HCT116 (cell line): ENCODE measurements around the gene SSH2. TPM values are rescaled to one million over a fixed set of nuclear protein-coding genes. Genes with fewer than 3 reads are reported as not detected.
A peak's percentile ranks its signal among the peaks of the same experiment; 100 is the strongest.

Source experiments
- ATAC-seq: fragments of 200-7000 bp; cut with Tn5 transposase; 2 replicates; pipeline ENCODE4 v1.9.1; 2020; ENCODE audit warnings: mild to moderate bottlenecking, moderate library complexity
- BruUV-seq: library from RNA; stranded (reverse); fragments of 400-500 nt; replicated peaks from 2 replicates; lab custom pipeline; 2021; lab: Mats Ljungman, UMichigan
- CTCF ChIA-PET: fragments of 300-600 bp; sonication (Branson Sonifier 250); formaldehyde crosslinking; loops from one replicate; lab custom pipeline; 2021; ENCODE audit warnings: antibody characterized with exemption; lab: Charles Lee
- POLR2A ChIA-PET: fragments of 300-600, 350-600 bp; sonication (Branson Sonifier 250); formaldehyde crosslinking; loops from one replicate; lab custom pipeline; 2021; ENCODE audit warnings: antibody characterized with exemption; lab: Charles Lee
- RAD21 ChIA-PET, 2 experiments: fragments of 300-600 bp; sonication (Branson Sonifier 250); formaldehyde crosslinking; loops; one replicate each; lab custom pipeline; 2023; ENCODE audit warnings: low total read pairs in 2 of 2; ENCODE audit not compliant: uncharacterized antibody in 2 of 2, unreplicated experiment in 2 of 2, low non-redundant PET in 1 of 2; lab: Charles Lee
- DNase-seq: peaks from one replicate; pipeline ENCODE4 v3.0.0-alpha.2; 2010; ENCODE audit warnings: low read depth, low spot score
- H2AFZ ChIP-seq: fragments of 200-600 bp; shearing (Covaris generic), sonication (generic); 2 replicates; pipeline ENCODE4 v1.6.1; 2017; ENCODE audit warnings: low read depth, mixed run types, mixed read lengths, antibody characterized with exemption, low read length; ENCODE audit not compliant: poor library complexity, severe bottlenecking
- H3K27ac ChIP-seq: 2 replicates; pipeline ENCODE4 v1.5.1; 2012; ENCODE audit warnings: low read depth, low read length
- H3K27me3 ChIP-seq: fragments of 200-600 bp; sonication (generic); 2 replicates; pipeline ENCODE4 v1.6.1; 2016; ENCODE audit warnings: mixed run types, low read length, mixed read lengths; ENCODE audit not compliant: insufficient read depth
- H3K36me3 ChIP-seq, 2 experiments: fragments of 200-500 bp in 1 of 2; fragments of 200-600 bp in 1 of 2; sonication (Bioruptor generic) in 1 of 2; sonication (generic) in 1 of 2; 2 replicates each; pipeline versions ENCODE4 v1.5.1 to v1.6.1; 2014 to 2016; ENCODE audit warnings: low read length in 2 of 2, inconsistent platforms in 1 of 2, mixed read lengths in 1 of 2, mixed run types in 1 of 2; ENCODE audit not compliant: insufficient read depth in 2 of 2, control insufficient read depth in 1 of 2
- H3K4me1 ChIP-seq, 2 experiments: fragments of 200-600 bp in 1 of 2; sonication (generic) in 1 of 2; 2 replicates each; pipeline versions ENCODE4 v1.5.1 to v1.6.1; 2012 to 2017; ENCODE audit warnings: low read length in 2 of 2, inconsistent platforms in 1 of 2, mild to moderate bottlenecking in 1 of 2, mixed read lengths in 1 of 2, mixed run types in 1 of 2, moderate library complexity in 1 of 2; ENCODE audit not compliant: insufficient read depth in 2 of 2, control insufficient read depth in 1 of 2
- H3K4me2 ChIP-seq: fragments of 200-600 bp; sonication (generic); 2 replicates; pipeline ENCODE4 v1.6.1; 2017; ENCODE audit warnings: mixed run types, low read length, mixed read lengths
- H3K4me3 ChIP-seq, 2 experiments: fragments of 200-600 bp in 1 of 2; sonication (generic) in 1 of 2; replicated peaks in 1 of 2; 2 replicates each; pipeline ENCODE4 v1.5.1; 2011 to 2016; ENCODE audit warnings: low read length in 2 of 2, control low read depth in 1 of 2, low read depth in 1 of 2, mild to moderate bottlenecking in 1 of 2, mixed read lengths in 1 of 2, mixed run types in 1 of 2
- H3K79me2 ChIP-seq: fragments of 200-600 bp; sonication (generic); 2 replicates; pipeline ENCODE4 v1.6.1; 2017; ENCODE audit warnings: mild to moderate bottlenecking, mixed run types, low read length, moderate library complexity, mixed read lengths; ENCODE audit not compliant: insufficient read depth
- H3K9ac ChIP-seq: fragments of 200-600 bp; sonication (generic); 2 replicates; pipeline ENCODE4 v1.6.1; 2016; ENCODE audit warnings: low read length, mixed read lengths
- H3K9me2 ChIP-seq: fragments of 200-600 bp; sonication (generic), shearing (Covaris generic); 2 replicates; pipeline ENCODE4 v1.6.1; 2017; ENCODE audit warnings: mixed run types, mild to moderate bottlenecking, moderate library complexity; ENCODE audit not compliant: insufficient read depth
- H3K9me3 ChIP-seq, 2 experiments: fragments of 200-500 bp in 1 of 2; fragments of 200-600 bp in 1 of 2; sonication (Bioruptor generic) in 1 of 2; sonication (generic) in 1 of 2; 2 replicates each; pipeline ENCODE4 v1.6.1; 2014 to 2017; ENCODE audit warnings: low read length in 2 of 2, mixed read lengths in 2 of 2, inconsistent platforms in 1 of 2, low read depth in 1 of 2, mild to moderate bottlenecking in 1 of 2, mixed run types in 1 of 2, moderate library complexity in 1 of 2; ENCODE audit not compliant: control insufficient read depth in 1 of 2, insufficient read depth in 1 of 2
- H4K20me1 ChIP-seq: fragments of 200-600 bp; sonication (generic), shearing (Covaris generic); 2 replicates; pipeline ENCODE4 v1.6.1; 2017; ENCODE audit warnings: mixed run types, mild to moderate bottlenecking, moderate library complexity; ENCODE audit not compliant: insufficient read depth
- CBX3 ChIP-seq: IDR thresholded peaks from 2 replicates; pipeline ENCODE4 v1.6.1; 2012; ENCODE audit warnings: low read depth
- CEBPB ChIP-seq: IDR thresholded peaks from 2 replicates; pipeline ENCODE4 v1.6.1; 2012; ENCODE audit warnings: low read depth
- EGR1 ChIP-seq: IDR thresholded peaks from 2 replicates; pipeline ENCODE4 v1.6.1; 2012; ENCODE audit warnings: low read depth
- ELF1 ChIP-seq: IDR thresholded peaks from 2 replicates; pipeline ENCODE4 v1.6.1; 2012; ENCODE audit warnings: low read depth, borderline replicate concordance
- EZH2 ChIP-seq: fragments of 200-600 bp; sonication (generic); IDR thresholded peaks from 2 replicates; pipeline ENCODE4 v1.6.1; 2017; ENCODE audit warnings: antibody characterized with exemption, mixed run types
- JUND ChIP-seq: IDR thresholded peaks from 2 replicates; pipeline ENCODE4 v1.6.1; 2012
- TCF7L2 ChIP-seq: IDR thresholded peaks from 2 replicates; pipeline ENCODE4 v1.7.0; 2011; ENCODE audit warnings: borderline replicate concordance, inconsistent platforms; ENCODE audit not compliant: insufficient read depth, insufficient read length; ENCODE audit errors: extremely low read depth
- YY1 ChIP-seq: IDR thresholded peaks from 2 replicates; pipeline ENCODE4 v1.6.1; 2011; ENCODE audit warnings: low read length, low read depth, moderate library complexity, mild to moderate bottlenecking; ENCODE audit not compliant: insufficient replicate concordance; ENCODE audit errors: extremely low read depth
- ZFX ChIP-seq: fragments of 450-650 bp; IDR thresholded peaks from 2 replicates; pipeline ENCODE4 v1.6.1; 2017
- intact Hi-C: fragments of 100-400 bp; cut with micrococcal nuclease; formaldehyde crosslinking; loops from 2 replicates; pipeline ENCODE4 v1.10.0; 2022
- total RNA-seq: library from RNA; stranded (reverse); gene quantifications from one replicate; pipeline ENCODE4 v1.2.1, GENCODE V29; 2021; ENCODE audit not compliant: unreplicated experiment
- TF ChIP-seq, protein P1 (sequence below): IDR thresholded peaks from 2 replicates; pipeline ENCODE4 v1.6.1; 2012; ENCODE audit warnings: low read depth
- TF ChIP-seq, protein P2 (sequence below): IDR thresholded peaks from 2 replicates; pipeline ENCODE4 v1.6.1; 2011; ENCODE audit warnings: mild to moderate bottlenecking, low read length, moderate library complexity; ENCODE audit not compliant: insufficient replicate concordance; ENCODE audit errors: extremely low read depth
- TF ChIP-seq, protein P3 (sequence below): IDR thresholded peaks from 2 replicates; pipeline ENCODE4 v1.6.1; 2012
- TF ChIP-seq, protein P4 (sequence below), 3 experiments: fragments of 200-600 bp in 1 of 3; sonication (generic) in 1 of 3; IDR thresholded peaks in 2 of 3; conservative IDR thresholded peaks in 1 of 3; 2 replicates each; pipeline ENCODE4 v1.5.1; 2012 to 2017; ENCODE audit warnings: low read depth in 2 of 3, low read length in 2 of 3, antibody characterized with exemption in 1 of 3, borderline replicate concordance in 1 of 3, control low read depth in 1 of 3, mild to moderate bottlenecking in 1 of 3, mixed read lengths in 1 of 3, mixed run types in 1 of 3, moderate library complexity in 1 of 3; ENCODE audit not compliant: insufficient read depth in 1 of 3

SSH2 gene
- total RNA-seq, 1 experiment from 2014 or later = 17.0 TPM

DNA sequence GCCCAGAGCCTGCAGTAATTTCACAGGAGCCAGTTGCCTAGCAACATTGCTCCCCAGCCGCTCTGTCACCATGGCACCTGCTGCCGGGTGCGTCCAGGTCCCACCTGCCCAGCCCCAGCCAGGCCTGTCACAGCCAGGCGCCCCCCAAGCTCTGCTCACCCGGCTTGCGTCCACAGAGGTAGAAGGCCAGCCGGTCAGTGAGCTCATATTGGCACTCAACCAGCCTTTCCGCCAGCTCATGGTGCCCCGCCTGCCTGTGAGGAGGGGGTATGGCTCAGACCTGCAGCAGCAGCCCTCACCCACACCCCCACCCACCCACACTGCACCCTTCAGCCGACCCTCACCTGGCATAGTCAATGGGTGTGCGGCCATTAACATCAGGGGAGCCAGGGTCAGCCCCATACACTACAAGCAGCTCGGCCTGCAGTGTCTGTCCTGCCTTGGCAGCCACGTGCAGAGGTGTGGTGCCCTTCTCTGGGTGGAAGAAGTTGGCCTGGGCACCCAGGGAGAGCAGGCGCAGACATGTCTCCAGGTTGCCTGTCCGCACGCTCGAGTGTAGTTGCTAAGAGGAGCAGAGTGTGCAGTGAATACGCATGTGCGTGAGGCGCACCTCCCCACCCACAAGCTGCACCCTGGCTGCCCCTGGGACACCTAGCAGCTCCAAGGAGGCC, 348.3 kb downstream of the SSH2 start (continued):
- TF ChIP-seq, protein P1, sequence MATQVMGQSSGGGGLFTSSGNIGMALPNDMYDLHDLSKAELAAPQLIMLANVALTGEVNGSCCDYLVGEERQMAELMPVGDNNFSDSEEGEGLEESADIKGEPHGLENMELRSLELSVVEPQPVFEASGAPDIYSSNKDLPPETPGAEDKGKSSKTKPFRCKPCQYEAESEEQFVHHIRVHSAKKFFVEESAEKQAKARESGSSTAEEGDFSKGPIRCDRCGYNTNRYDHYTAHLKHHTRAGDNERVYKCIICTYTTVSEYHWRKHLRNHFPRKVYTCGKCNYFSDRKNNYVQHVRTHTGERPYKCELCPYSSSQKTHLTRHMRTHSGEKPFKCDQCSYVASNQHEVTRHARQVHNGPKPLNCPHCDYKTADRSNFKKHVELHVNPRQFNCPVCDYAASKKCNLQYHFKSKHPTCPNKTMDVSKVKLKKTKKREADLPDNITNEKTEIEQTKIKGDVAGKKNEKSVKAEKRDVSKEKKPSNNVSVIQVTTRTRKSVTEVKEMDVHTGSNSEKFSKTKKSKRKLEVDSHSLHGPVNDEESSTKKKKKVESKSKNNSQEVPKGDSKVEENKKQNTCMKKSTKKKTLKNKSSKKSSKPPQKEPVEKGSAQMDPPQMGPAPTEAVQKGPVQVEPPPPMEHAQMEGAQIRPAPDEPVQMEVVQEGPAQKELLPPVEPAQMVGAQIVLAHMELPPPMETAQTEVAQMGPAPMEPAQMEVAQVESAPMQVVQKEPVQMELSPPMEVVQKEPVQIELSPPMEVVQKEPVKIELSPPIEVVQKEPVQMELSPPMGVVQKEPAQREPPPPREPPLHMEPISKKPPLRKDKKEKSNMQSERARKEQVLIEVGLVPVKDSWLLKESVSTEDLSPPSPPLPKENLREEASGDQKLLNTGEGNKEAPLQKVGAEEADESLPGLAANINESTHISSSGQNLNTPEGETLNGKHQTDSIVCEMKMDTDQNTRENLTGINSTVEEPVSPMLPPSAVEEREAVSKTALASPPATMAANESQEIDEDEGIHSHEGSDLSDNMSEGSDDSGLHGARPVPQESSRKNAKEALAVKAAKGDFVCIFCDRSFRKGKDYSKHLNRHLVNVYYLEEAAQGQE = no peak

DNA sequence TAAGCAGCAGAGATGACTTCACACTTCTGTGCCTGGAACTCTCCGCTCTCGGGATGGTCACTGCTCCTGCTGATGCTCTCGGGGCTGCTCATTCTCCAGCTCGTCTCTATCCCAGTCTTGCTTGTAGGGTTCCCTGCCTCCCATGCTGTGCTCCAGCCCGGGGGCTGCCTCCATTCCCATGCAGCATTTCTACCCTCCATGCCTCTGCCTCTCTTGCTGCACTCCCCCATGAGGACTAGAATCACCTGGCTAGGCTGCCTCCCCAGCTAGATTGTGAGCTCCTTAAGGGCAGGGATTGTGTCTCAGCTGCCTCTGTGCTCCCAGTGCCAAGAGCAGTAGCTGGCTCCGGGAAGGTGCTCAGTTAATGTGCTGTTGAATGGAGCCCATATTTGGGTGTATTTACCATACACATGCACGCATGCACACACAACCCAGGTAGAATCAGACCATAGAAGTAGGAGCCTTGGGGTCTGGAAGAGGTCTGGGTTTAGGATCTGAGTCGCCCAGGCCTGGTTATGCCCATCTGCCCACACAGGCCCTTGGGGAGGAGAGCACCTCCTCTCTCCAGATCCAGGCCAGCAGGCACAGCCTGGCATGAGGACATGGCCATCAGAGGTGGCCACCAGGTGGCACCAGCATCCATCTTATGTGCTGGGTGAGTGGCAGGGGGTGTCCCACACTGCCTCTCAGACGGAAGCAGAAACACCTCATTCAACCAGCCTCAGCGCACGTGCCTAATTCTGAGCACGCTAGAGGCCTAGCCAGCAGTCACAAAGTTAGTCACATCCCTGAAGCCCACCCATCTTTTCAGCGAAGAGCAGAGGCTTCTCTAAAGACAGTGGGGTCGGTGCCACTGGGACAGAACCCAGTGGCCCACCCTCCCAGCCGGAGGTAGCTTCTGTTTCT, 349.9 kb downstream of the SSH2 start:
- ATAC-seq (peak; percentile 97), DNase-seq (peak; percentile 67)
- H3K9me2 ChIP-seq = no peaks in the 10 kb centered on the region
- peaks cover 9 to 10% of the 10 kb centered on the region in 2 experiments; a peak in 2 of 4 replicates for H3K36me3 ChIP-seq
- intact Hi-C loops = loop anchor here (1.0 kb wide), 3 partner anchors 38 to 351 kb away; no protein-coding TSS in a partner anchor
- no peak overlapping the region for H3K4me3 ChIP-seq
- POLR2A ChIA-PET = interaction anchor here (2.0 kb wide), 1 partner anchor 12 kb away, joined by 6 read pairs; the partner anchor contains the start of gene ANKRD13B
- H2AFZ ChIP-seq = no peak overlapping the region
- H3K4me2 ChIP-seq = no peak overlapping the region; the same call in 1 of the 2 replicates
- no TSS peak for BruUV-seq
- H3K27ac ChIP-seq = peak overlapping the region; percentile 37
- H3K79me2 ChIP-seq = peaks cover 23% of the 10 kb centered on the region; the same call in 1 of the 2 replicates
- H3K9me3 ChIP-seq = no peaks in the 10 kb centered on the region
- peaks cover 5 to 26% of the 10 kb centered on the region in 2 experiments; a peak in 3 of 4 replicates for H3K4me1 ChIP-seq
- CTCF ChIA-PET = interaction anchor here (0.9 to 6.0 kb wide), 7 partner anchors 11 to 513 kb away, joined by 3 to 38 read pairs (median 7); partner anchors contain the start of gene ANKRD13B
- RAD21 ChIA-PET = interaction anchor here in 1 of 2 experiments (0.7 to 1.0 kb wide), 2 partner anchors 224 to 352 kb away, joined by 4 read pairs; no protein-coding TSS in a partner anchor
- no peaks in the 10 kb centered on the region for H3K27me3 ChIP-seq
- no peaks in the 10 kb centered on the region for H4K20me1 ChIP-seq
- peak overlapping the region; percentile 29; the same call in 1 of the 2 replicates for H3K9ac ChIP-seq
- TF ChIP-seq ZFX (peak; percentile 46; the same call in 1 of the 2 replicates), YY1 (no peak), ELF1 (no peak), JUND (no peak), CBX3 (no peak), CEBPB (no peak), EZH2 (no peak), TCF7L2 (no peak), EGR1 (no peak)
- TF ChIP-seq, protein P2, sequence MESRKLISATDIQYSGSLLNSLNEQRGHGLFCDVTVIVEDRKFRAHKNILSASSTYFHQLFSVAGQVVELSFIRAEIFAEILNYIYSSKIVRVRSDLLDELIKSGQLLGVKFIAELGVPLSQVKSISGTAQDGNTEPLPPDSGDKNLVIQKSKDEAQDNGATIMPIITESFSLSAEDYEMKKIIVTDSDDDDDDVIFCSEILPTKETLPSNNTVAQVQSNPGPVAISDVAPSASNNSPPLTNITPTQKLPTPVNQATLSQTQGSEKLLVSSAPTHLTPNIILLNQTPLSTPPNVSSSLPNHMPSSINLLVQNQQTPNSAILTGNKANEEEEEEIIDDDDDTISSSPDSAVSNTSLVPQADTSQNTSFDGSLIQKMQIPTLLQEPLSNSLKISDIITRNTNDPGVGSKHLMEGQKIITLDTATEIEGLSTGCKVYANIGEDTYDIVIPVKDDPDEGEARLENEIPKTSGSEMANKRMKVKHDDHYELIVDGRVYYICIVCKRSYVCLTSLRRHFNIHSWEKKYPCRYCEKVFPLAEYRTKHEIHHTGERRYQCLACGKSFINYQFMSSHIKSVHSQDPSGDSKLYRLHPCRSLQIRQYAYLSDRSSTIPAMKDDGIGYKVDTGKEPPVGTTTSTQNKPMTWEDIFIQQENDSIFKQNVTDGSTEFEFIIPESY = no peak
- TF ChIP-seq, protein P3, sequence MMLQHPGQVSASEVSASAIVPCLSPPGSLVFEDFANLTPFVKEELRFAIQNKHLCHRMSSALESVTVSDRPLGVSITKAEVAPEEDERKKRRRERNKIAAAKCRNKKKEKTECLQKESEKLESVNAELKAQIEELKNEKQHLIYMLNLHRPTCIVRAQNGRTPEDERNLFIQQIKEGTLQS = no peak
- TF ChIP-seq, protein P4, sequence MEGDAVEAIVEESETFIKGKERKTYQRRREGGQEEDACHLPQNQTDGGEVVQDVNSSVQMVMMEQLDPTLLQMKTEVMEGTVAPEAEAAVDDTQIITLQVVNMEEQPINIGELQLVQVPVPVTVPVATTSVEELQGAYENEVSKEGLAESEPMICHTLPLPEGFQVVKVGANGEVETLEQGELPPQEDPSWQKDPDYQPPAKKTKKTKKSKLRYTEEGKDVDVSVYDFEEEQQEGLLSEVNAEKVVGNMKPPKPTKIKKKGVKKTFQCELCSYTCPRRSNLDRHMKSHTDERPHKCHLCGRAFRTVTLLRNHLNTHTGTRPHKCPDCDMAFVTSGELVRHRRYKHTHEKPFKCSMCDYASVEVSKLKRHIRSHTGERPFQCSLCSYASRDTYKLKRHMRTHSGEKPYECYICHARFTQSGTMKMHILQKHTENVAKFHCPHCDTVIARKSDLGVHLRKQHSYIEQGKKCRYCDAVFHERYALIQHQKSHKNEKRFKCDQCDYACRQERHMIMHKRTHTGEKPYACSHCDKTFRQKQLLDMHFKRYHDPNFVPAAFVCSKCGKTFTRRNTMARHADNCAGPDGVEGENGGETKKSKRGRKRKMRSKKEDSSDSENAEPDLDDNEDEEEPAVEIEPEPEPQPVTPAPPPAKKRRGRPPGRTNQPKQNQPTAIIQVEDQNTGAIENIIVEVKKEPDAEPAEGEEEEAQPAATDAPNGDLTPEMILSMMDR (IDR thresholded peaks at IDR 0.05 in 2 of 3, conservative IDR thresholded peaks at IDR 0.05 in 1 of 3; ENCODE audit: borderline replicate concordance in 1 of 3, insufficient read depth in 1 of 3, low read depth in 2 of 3, low read length in 2 of 3) = peak; percentile 88
